Left renal cortex interstitium (tissue), 4 donors: Measurements from ENCODE around the gene SDSL. TPM values are rescaled to one million over a fixed set of nuclear protein-coding genes. Genes with fewer than 3 reads are reported as not detected.

Source experiments
- DNase-seq, 4 donors: peaks; one replicate each; pipeline ENCODE4 v3.0.0-alpha.2; 2013; ENCODE audit warnings: low read depth in 4 of 4, low spot score in 2 of 4, missing footprints in 1 of 4
- polyA plus RNA-seq, 4 donors: library from polyadenylated mRNA; unstranded; fragments of 120-200 nt; gene quantifications; one replicate each; pipeline ENCODE4 v1.2.1, GENCODE V29; 2013; ENCODE audit not compliant: insufficient read length in 4 of 4

SDSL gene, protein sequence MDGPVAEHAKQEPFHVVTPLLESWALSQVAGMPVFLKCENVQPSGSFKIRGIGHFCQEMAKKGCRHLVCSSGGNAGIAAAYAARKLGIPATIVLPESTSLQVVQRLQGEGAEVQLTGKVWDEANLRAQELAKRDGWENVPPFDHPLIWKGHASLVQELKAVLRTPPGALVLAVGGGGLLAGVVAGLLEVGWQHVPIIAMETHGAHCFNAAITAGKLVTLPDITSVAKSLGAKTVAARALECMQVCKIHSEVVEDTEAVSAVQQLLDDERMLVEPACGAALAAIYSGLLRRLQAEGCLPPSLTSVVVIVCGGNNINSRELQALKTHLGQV
- 10 to 100 TPM; 13.6 to 15.7 (median 14.3) TPM for polyA plus RNA-seq

DNA sequence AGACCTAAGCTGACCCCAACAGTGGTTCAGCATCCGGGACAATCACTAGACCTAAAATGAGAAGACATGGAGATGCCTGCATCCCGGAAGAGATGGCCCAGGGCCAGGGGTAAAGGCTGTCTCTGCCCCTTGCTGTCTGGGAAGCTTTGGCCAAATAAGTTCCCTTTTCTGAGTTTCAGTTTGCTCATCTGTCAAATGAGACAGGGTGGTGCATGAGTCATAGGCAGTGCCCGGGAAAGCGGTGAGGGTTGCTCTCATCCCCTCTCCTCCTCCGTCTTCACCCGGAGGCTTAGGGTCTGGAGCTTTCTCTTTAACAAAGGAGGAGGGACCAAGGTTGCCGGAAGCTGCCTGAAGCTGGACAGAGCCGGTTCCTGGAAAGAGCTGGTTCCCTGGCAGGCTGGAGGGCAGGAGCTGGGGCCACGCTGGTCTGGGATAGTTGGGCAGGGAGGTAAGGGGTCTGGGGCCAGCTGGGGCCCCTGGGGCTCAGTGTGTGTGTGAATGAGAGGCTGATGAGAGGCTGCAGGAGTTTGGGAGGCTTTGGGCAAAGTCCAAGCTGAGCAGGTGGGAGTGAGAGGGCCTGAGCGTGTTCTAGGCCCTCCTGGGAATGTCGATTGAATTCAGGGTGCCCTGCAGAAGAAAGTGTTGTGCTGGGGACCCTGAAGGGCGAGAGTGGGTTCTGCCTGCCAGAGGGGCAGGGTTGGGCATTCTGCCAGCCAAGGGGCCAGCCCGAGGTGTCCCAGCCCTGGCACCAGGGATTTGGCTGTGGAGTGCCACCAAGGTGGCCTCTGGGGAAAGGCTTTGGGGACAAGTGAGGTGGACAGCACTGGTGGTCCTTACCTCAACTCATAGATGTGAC lies at the start of gene SDSL:
Gene SDSL, plus strand, starts transcription at position 351 of the 856 bp plus-strand sequence. CDS start 5,603 bp downstream, outside the sequence.
- DNase-seq: peak; percentile 47 to 63 (median 54)

DNA sequence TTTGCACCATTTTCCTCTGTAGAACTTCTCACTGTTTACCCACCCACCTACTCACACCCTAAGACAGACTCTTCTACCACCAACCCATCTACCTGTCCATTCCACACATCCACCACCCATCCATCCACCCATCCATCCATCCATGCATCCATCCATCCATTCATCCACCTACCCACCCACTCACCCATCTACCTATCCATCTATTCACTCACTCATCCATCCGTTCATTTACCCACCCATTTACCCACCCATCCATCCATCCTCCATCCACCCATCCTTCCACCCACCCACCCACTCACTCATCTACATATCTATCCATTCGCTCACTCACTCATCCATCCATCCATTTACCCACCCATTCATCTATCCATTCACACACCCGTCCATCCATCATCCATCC lies 48.7 kb upstream of the SDSL start:
- DNase-seq: no peak

DNA sequence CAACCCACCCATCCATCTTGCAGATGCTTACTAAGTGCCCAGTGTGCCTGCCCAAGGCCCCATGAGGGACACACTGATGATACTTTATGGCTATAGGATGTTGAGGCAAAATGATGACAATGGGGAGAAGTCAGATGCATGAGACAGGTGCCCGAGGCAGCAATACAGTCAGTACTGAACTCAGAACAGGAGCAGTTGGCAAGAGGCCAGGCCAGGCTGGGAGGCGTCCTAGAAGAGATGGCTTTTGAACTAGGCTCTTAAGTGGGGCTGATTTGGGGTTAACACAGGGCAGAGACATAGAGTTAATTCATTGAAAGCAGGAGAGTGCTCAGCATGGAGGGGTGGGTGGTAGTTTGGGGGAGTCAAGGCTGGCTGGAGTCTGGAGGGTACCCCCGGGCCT lies 48.2 kb upstream of the SDSL start:
- DNase-seq: no peak

DNA sequence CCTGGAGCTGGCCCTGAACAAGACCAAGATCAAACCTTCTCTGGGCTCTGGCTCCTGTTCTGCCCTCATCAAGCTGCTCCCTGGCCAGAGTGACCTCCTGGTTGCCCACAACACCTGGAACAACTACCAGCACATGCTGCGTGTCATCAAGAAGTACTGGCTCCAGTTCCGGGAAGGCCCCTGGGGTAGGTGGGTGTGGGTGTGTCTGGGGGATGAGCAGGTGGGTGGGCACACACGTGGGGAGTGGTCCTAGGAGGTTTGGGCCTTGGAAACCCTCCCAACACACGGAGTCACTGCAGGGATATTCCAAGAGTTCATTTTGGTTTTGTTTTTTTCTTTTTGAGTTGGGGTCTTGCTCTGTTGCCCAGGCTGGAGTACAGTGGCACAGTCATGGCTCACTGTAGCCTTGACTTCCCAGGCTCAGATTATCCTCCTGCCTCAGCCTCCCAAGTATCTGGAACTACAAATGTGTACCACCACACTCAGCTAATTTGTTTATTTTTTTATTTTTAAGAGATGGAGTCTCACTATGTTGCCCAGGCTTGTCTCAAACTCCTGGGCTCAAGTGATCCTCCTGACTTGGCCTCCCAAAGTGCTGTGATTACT lies 47.3 kb upstream of the SDSL start:
- DNase-seq: no peak

DNA sequence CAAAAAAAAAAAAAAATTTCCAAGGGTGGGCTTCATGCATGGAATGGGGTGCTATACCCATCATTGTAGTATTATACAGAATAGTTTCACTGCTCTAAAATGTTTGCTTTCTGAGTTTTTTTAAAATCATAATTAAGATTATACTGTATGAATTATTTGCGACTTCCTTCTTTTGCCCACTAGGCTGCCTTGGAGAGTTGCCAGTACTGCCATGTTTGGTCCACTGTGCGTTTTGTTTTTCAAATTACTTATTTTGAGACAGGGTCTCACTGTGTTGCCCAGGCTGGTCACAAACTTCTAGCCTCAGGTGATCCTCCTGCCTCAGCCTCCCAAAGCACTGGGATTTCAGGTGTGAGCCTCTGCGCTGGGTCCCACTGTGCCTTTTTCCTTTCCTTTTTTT lies 43.9 kb upstream of the SDSL start:
- no peak for DNase-seq

DNA sequence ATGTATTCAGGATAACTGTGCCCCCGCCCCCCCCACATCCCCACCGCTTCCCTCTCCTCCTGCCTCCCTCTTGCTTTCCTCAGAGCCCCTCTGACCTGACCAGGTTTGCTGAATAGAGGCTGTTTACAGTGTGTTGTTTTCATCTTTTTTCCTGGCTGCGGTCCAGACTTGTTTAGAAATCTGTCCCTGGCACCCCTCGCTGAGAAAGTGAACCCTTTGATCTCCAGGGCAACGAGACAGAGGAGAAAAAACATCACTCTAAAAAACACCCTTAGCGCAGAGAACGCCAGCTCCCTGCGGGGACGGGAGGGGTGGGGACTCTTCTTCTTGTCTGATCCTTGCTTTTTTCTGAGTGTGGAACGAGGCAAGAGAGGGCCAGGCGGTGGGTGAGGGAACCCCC lies 41.0 kb upstream of the SDSL start:
- DNase-seq: no peak

DNA sequence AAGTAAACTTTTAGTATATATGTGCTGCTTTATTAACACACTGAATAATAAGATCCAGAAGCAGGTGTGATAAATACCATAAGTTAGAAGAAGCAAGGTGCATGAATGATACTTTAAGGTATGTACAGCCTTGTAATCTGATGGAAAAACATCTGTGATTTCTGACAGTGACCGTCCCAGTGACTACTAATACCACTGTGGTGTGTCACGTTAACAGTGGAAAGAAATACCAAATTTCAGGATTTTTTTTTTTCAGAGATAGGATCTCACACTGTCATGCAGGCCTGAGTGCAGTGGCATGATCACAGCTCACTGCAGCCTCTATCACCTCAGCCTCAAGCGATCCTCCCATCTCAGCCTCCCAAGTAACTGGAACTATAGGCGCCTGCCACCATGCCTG lies 40.0 kb upstream of the SDSL start:
- no peak for DNase-seq

DNA sequence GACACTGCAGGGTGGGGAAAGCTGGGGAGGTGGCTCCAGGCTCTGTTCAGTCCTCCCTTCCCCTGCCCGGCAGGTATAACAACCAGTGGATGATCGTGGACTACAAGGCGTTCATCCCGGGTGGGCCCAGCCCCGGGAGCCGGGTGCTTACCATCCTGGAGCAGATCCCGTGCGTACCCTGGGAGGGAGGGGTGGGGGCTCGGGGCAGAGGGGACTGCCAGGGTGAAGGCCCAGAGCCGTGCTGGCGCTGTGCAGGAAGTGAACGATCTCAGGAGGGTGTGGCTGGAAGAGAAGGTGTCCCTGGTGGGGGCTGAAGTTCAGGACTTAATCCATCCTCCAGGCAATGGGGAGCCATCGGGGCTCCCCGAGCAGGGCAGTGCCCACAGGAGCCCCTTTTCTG lies 37.4 kb upstream of the SDSL start:
- no peak for DNase-seq

DNA sequence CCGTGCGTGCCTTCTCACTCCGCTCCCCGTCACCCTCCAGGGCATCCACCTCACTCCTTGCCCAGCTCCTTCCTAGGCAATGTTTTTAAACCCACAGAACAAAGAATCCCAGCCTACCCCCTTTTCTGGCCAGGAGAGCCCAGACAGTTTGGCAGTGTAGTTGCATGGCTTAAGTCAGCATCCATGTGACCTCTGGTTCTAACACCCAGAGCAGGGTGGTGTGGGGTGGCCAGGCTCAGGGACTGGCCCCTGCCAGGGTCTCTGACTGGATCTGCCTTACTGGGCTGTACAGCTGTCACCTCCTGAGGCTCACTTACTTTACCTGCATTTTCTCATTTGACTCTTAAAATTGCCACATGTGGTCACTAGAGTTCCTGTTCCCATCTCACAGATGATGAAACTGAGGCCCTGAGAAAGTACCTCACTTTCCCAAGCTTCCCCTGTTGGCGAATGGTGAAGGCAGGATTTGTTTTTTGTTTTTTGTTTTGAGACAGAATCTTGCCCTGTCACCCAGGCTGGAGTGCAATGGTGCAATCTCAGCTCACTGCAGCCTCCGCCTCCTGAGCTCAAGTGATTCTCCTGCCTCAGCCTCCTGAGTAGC lies 36.8 kb upstream of the SDSL start:
- DNase-seq: no peak

DNA sequence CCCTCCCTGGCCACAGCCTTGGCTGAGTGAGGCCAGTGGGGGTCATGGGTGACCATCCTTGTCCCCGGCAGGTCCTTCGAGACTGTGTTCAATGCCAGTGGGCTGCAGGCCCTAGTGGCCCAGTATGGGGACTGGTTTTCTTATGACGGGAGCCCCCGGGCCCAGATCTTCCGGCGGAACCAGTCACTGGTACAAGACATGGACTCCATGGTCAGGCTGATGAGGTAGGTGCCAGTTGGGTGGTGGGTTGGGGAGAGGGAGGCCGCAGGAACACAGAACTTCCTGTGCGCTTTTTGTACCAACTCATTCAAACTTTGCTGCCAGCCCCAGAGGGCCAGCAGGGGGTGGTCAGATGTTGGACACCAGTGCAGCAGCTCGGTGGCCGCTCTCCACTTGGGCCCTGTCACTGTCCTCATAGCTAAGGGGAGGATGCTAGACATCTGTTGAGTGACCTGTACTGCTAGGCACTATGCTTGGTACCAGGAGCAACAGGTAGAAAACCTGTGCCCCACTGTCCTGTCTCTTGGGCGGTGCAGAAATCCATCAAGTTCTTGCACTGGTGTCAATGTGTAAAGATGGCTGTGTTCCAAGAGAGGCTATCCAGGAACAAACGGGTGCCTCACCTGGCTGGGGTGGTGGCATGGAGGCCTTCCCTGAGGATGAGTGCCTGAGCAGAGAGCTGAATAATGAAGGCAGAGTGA lies 35.2 kb upstream of the SDSL start:
- no peak for DNase-seq

DNA sequence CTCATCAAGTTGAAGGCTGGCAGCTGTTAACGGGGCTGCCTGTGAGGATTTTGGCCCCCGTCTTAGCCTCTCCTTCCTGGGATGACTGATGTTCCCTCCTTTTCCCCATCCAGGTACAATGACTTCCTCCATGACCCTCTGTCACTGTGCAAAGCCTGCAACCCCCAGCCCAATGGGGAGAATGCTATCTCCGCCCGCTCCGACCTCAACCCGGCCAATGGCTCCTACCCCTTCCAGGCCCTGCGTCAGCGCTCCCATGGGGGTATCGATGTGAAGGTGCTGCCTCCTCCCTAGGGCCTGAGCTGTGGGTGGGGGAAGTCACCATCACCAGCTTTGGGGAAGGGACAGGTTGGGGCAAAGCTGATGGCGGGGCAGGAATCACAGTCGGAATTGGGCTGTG lies 34.5 kb upstream of the SDSL start:
- no peak for DNase-seq

DNA sequence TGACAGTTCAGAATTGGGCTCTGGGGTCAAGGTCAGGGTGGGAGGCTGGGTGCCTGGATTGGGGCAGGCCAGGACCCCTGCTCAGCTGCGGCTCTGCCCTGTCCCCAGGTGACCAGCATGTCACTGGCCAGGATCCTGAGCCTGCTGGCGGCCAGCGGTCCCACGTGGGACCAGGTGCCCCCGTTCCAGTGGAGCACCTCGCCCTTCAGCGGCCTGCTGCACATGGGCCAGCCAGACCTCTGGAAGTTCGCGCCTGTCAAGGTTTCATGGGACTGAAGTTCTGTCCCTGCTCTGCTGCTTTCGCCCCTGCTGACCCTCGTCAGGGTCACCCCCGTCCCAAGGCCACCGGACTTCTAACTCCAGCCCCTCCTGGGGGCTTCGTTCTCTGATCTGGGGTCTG lies 33.8 kb upstream of the SDSL start:
- DNase-seq: no peak

DNA sequence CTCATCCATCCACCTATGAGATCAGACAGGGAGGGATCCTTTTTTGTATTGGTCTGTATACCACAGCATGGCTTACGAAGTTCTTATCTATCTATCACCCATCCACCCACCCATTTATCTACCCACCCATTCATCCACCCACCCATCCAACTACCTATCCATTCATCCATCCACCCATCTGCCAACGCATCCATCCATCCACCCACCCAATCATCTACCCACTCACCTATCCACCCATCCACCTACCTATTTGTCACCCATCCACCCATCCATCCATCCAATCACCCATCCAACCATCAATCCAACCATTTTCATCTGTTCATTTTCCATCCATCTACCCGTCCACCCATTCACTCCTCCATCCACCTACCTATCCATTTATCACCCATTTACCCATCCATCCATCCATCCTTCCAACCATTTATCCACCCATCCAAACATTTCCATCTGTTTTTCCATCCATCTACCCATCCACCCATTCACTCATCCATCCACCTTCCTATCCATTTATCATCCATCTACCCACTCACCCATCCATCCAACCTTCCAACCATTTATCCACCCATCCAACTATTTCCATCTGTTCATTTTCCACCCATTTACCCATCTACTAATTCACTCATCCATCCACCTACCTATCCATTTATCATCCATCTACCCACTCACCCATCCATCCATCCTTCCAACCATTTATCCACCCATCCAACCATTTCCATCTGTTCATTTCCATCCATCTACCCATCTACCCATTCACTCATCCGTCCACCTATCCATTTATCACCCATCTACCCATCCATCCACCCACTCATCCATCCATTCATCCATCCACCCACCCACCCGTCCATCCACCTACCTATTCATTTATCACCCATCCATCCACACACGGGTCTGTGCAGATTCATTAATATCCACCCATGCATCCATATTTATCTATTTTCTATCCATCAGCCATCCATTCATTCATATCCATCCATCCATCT lies 31.8 kb upstream of the SDSL start:
- no peak for DNase-seq

DNA sequence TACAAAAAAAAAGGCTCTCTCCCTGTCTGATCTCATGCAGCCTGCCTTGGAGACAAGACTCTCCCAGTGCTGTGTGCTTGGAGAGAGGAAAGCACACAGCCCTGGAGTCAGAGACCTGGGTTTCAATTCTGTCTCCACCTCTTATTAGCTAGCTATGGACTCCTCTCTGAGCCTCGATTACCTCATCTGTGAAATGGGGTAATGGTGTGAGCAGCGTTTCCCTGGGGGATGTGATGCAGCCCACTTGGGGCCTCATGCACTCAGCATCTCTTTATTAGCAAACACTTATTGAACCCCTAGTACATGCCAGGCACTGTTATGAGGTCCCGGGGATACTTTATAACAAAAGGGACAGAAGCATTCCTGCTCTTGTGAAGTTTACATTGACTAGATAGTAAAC lies 31.0 kb upstream of the SDSL start:
- no peak for DNase-seq

DNA sequence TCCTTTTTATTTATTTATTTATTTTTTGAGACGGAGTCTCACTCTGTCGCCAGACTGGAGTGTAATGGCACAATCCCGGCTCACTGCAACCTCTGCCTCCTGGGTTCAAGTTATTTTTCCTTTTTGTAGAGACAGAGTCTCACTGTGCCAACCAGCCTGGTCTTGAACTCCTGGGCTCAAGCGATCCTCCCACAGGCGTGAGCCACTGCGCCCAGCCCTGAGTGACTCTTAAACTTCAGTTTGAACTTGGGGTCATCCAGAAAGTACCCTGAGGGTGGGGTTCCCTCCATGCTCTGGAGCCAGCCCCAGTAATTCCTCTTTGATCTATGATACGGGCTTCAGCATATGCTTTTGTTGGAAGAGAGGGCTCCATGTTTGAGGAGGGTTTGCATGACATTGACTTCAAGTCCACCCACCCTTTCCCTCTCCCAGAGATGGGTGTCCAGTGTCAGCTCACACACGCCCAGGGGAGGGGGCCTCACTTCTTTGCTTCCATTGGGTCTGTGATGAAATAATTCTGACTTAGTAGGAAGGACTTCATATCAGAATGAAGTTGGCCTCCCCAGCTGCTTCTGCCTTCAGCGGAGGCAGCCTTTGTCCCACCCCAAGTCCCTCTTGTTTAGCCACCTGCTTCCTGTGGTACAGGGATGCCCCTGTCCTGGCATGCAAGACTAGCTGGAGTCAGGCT lies 30.4 kb upstream of the SDSL start:
- DNase-seq: no peak

DNA sequence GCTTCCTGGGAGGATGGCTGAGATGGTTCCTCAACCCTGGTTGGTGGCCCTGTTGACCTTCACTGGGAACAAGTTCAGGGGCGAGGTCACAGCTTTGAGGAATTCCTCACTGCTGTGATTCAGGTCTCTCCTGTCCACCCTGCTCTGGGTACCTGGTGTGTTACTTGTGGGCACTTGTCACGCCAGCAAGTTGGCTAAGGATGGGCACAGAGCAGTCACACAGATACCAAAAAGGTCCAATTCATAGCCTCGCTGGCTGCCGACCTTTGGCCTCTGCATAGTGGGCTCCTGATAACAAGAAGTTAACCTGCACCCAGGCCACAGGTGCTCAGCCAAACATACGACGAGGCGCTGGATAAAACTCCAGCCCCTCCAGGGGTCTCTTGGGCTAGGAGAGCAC lies 29.7 kb upstream of the SDSL start:
- DNase-seq: no peak

DNA sequence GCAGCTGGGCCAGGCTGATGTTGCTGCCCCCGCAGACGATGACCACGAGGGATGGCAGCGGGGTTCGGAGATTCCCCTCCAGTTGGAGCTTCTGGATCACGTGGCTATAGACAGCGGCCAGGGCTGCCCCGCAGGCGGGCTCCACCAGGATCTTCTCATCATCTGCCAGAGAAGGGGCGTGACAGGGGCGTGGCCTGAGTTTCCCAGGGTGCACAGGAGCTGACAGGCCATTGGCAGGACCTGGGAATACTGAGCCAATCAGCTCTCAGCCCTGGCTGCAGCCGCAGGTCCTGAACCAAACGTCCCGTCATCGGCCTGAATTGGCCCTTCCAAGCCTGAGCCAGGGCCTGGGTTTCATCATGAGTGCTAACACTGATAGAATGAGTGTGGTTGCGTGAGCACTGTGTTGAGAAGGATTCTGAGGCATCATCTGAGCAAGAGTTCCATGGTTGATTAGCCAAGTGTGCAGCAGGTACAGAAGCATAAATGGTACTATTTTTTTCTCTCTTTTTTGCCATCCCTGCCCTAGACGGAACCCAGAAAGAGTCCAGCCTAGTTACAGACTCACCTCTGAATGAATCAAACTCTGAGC lies 29.1 kb upstream of the SDSL start:
- DNase-seq: no peak

DNA sequence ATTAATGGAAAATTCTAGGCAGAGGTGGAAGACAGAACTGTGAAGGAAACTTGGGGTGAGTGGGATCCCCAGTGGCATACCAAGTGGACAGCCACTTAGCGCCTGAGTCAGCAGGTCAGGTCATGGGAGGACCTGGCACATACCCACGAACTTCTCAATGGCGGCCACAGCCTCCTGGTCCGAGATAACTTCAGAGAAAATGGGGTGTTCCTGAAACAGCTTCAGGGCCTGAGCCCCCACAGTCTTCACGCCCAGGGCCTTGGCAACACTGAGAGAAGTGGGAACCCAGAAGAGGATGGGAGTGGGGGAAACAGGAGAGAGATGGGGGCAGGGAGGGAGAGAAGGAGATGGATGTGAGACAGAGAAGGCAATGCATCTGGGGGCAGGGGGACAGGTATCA lies 28.4 kb upstream of the SDSL start:
- DNase-seq: no peak
